Measurements from ENCODE around the gene UBE4B. TPM values are rescaled to one million over a fixed set of nuclear protein-coding genes. Genes with fewer than 3 reads are reported as not detected.
A peak's percentile ranks its signal among the peaks of the same experiment; 100 is the strongest.

Gene UBE4B
- total and polyA plus RNA-seq, 2 of the 4 experiments (the other 2 are of a cell fraction): 26.5 to 39.3 TPM

DNA sequence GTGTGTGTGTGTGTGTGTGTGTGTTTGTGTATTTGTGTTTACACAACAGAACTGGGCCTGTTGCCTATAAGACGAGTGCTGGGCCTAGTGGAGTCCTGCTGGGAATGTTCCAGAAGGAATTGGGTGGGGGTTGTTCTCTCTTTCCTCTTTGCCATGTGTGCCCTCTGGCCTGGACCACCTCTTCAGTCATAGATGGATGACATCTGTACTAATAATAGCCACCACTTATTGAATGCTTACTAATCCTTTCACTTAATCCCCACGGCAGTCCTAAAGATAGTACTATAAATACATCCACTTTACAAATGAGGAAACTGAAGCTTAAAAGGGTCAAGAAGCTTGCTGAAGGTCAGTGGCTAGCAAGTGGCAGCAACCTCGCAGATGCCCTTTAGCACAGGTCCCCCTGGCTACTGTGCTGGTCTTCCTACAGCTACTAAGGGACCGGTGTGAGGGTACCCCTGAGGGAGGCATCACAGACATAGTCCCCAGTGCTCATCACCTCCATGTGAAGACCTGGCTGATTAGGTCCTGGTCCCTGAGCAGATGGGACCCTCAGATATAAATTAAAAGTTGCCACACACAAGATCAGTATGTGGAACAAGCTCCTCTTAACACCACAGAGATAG lies 122.4 kb downstream of the UBE4B start:
- H3K4me3 ChIP-seq (ENCODE audit: insufficient read depth, low read depth, low read length): no peak overlapping the region
- H4K20me1 ChIP-seq (ENCODE audit: insufficient read depth, low read length): peaks cover 6% of the 10 kb centered on the region; the same call in 1 of the 2 replicates
- in situ Hi-C loops (cut with MboI; ENCODE audit: low sequenced_read_pairs): no loop called here
- H3K9ac ChIP-seq (ENCODE audit: low read depth, low read length): no peak overlapping the region
- H2BK20ac ChIP-seq (ENCODE audit: low read depth, low read length): no peak overlapping the region
- H4K91ac ChIP-seq (ENCODE audit: insufficient read depth, low read depth, low read length): no peak overlapping the region; the same call in 1 of the 2 replicates
- ChIA-PET CTCF (no interaction called here), POLR2A (ENCODE audit: unreplicated experiment) (interaction anchor here (0.5 to 0.6 kb wide), 2 partner anchors 15 to 238 kb away, joined by 3 to 6 read pairs; no protein-coding TSS in a partner anchor)
- intact Hi-C loops (cut with micrococcal nuclease): loop anchor here (5.0 kb wide), 1 partner anchor 182 kb away; no protein-coding TSS in a partner anchor
- no peak overlapping the region; the same call in 1 of the 2 replicates for H2AK5ac ChIP-seq (ENCODE audit: low read depth, low read length)
- H3K56ac ChIP-seq (ENCODE audit: extremely low read depth, insufficient read depth, low read length): no peak overlapping the region
- peaks cover 3% of the 10 kb centered on the region for H3K4me1 ChIP-seq (ENCODE audit: control insufficient read depth, insufficient read depth, low read length)
- H2BK15ac ChIP-seq (ENCODE audit: low read depth, low read length): no peak overlapping the region
- H2BK5ac ChIP-seq (ENCODE audit: low read depth, low read length, poor library complexity, severe bottlenecking): no peak overlapping the region
- no peak overlapping the region for H4K5ac ChIP-seq (ENCODE audit: low read depth, low read length)
- H3K14ac ChIP-seq (replicated peaks; ENCODE audit: low read depth, low read length): 0 out of 2 replicates have a peak overlapping the region, but pooled peaks have one; percentile 26
- ATAC-seq (ENCODE audit: low read depth) (peak; percentile 21), DNase-seq (peak; percentile 32)
- peaks cover 19% of the 10 kb centered on the region for H3K36me3 ChIP-seq (ENCODE audit: control insufficient read depth, insufficient read depth, low read length)
- H2AFZ ChIP-seq (replicated peaks; ENCODE audit: low read length, poor library complexity): peak overlapping the region; percentile 43
- no peak overlapping the region for H3K27ac ChIP-seq (ENCODE audit: insufficient read depth, low read length)
- peak overlapping the region; percentile 9; the same call in 1 of the 2 replicates for H3K4ac ChIP-seq (ENCODE audit: low read depth, low read length)
- H3K4me2 ChIP-seq (ENCODE audit: low read depth, low read length): no peak overlapping the region
- H3K27me3 ChIP-seq (ENCODE audit: control insufficient read depth, insufficient read depth, low read length): no peaks in the 10 kb centered on the region
- H3K9me3 ChIP-seq (ENCODE audit: control insufficient read depth, insufficient read depth, low read length): no peaks in the 10 kb centered on the region
- H2AK9ac ChIP-seq (replicated peaks; ENCODE audit: low read depth, low read length, poor library complexity): peak overlapping the region; percentile 65
- H3K9me1 ChIP-seq (ENCODE audit: insufficient read depth, low read length): peaks cover 7% of the 10 kb centered on the region
- H2BK120ac ChIP-seq (ENCODE audit: low read depth, low read length): no peak overlapping the region
- no peak overlapping the region for H3K23ac ChIP-seq (ENCODE audit: low read depth, low read length)
- BruUV-seq (replicated peaks): no TSS peak
- no CpG with 5 or more reads among the region's 4 CpGs for WGBS, 2 experiments (ENCODE audit: extremely low coverage in 2 of 2, insufficient read length in 1 of 2)
- no peak overlapping the region for H4K8ac ChIP-seq (ENCODE audit: low read depth in 2 of 2, low read length in 2 of 2)
- H3K18ac ChIP-seq (ENCODE audit: low read depth, low read length): no peak overlapping the region
- dilution Hi-C loops (cut with HindIII; ENCODE audit: low sequenced_read_pairs, unreplicated experiment): no loop called here
- peaks cover 0 to 10% of the 10 kb centered on the region in 2 experiments; a peak in 1 of 4 replicates for H3K79me1 ChIP-seq (ENCODE audit: low read depth in 1 of 2, low read length in 2 of 2)
- TF ChIP-seq NFE2L2 (IDR thresholded peaks at IDR 0.05; ENCODE audit: low read depth, low read length): no peak
- TF ChIP-seq POLR2A (IDR thresholded peaks at IDR 0.05; ENCODE audit: low read depth, low read length): no peak
- TF ChIP-seq RFX5 (IDR thresholded peaks at IDR 0.05; ENCODE audit: low read depth, low read length): no peak
- no peak for TF ChIP-seq RAD21 (IDR thresholded peaks at IDR 0.05; ENCODE audit: low read length)
- TF ChIP-seq SMC3 (IDR thresholded peaks at IDR 0.05; ENCODE audit: low read depth, low read length): no peak
- TF ChIP-seq USF2 (IDR thresholded peaks at IDR 0.05; ENCODE audit: low read depth, low read length): no peak
- no peak for TF ChIP-seq MAZ (IDR thresholded peaks at IDR 0.05; ENCODE audit: borderline replicate concordance, low read depth, low read length)
- TF ChIP-seq MXI1 (IDR thresholded peaks at IDR 0.05; ENCODE audit: borderline replicate concordance, low read depth, low read length): no peak
- TF ChIP-seq MAFK (IDR thresholded peaks at IDR 0.05; ENCODE audit: low read depth, low read length): no peak
- TF ChIP-seq FOS (IDR thresholded peaks at IDR 0.05; ENCODE audit: low read depth, low read length): no peak
- TF ChIP-seq RCOR1 (IDR thresholded peaks at IDR 0.05; ENCODE audit: insufficient replicate concordance, low read length): no peak
- no peak for TF ChIP-seq CEBPB (IDR thresholded peaks at IDR 0.05; ENCODE audit: low read depth, low read length)
- no peak for TF ChIP-seq BHLHE40 (IDR thresholded peaks at IDR 0.05; ENCODE audit: low read depth, low read length)
- TF ChIP-seq CHD1 (IDR thresholded peaks at IDR 0.05; ENCODE audit: low read depth, low read length): no peak
- TF ChIP-seq ELK1 (IDR thresholded peaks at IDR 0.05; ENCODE audit: borderline replicate concordance, low read depth, low read length): no peak
